ENCODE measurements around the gene LARP6. TPM values are rescaled to one million over a fixed set of nuclear protein-coding genes. Genes with fewer than 3 reads are reported as not detected.
"Not testable (repeated sequence)": the region's sequence is repeated elsewhere in the genome, so short reads cannot be mapped to it uniquely, and the experiment has no call there.

Gene LARP6
- total RNA-seq, 1 donor from 2014 or later = 8.9 TPM

DNA sequence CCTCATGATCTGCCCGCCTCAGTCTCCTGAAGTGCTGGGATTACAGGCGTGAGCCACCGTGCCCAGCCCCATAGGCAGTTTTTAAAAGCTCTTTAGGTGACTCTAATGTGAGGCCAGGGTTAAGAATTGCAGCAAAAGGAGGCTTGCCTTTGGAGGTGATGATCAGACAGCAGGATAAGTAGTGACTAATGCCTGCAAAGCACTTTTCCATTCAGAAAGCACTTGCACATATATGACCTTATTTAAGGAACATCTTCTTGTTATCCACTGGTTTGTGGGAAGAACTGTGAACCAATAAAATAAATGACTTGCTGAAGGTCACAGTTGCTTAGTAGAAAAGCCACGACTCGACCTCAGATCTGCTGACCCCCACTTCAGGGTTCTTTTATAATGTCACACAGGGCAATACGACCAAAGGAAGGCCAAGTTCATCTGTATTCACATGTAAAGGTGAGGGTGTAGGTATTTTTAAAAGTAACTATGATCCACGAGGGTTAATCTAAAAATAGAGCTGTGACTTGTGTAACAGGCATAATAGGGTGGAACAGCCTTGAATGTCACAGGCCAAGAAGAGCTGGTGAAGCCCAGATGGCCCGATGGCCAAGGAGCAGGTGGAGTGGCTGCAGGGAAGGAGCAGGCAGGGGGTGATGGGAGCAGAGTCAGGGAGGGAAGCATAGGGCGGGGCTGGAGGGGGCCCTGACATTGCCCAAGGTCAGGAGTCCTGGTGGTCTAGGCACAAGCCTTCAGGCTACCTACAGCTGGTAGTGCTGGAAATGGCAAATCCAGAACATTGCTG, 24.4 kb downstream of the LARP6 start:
- DNase-seq = no peak

DNA sequence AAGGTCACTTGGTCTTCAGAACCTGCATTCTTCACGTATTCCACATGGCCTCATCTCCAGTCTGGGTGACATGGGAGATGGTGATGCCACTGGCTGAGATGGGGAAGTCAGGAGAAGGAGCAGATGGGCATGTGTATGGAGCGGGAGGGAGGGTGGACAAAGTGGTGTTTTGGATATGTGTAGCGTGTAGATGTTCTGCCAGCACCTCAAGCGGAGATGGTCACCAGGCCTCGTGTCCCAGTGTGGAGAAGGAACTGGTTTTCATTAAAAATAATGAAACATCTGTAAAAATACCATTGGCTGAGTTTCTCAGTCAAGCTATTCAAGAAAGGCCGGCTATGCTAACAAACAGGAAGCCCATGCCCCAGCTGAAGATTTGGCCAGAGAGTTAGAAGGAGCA, 26.2 kb downstream of the LARP6 start:
- DNase-seq = no peak

DNA sequence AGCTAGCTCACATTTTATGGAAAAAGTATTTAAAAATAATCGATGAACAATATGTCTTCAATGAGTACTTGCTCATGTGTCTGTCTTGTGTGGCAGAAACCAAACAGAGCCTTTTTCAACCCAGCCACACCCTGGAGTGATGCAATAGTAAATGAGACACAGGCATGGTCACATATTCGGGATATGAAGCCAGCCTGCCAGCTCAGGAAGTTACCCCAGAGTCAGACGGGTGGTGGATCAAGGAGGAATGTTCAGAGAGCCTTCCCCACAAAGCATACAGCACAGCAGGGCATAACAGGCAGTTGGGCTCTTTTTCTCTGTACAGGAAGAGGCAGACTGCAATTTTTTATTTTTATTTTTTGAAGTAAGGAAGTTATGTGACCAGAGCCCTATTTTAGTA, 27.3 kb downstream of the LARP6 start:
- DNase-seq = no peak

DNA sequence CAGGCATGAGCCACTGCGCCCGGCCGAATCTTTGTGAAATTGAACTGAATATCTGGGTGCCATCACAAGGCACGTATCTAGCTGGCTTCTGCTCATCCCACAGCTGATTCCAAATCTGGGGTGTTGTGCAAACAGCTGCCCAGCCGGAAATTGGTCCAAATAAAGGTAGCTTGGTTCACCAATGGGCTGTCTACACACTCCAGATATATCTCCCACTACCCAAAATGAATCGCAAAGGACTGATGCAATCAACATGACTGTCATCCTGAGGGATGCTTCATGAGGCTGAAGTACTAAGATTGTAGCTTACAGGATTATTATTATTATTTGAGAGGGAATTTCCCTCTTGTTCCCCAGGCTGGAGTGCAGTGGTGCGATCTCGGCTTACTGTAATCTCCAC, 28.1 kb downstream of the LARP6 start:
- no peak for DNase-seq

DNA sequence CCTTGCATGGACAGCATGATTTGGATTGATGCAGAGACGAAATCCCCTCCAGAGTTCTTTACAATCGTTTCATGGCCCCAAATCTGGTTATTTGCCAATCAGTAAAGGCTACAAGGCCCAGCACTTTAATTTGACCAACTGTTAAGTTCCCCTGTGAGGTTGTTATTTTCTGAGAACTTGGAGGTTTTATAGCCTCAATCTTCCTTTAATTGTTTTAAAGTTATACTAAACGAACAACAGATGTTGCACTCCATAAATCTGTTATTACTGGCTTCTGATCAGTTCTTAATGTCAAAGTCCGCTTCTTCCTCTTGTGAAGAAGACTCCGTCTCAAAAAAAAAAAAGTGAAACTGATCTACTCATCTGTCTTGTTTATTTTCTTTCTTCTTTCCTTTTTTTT, 30.8 kb downstream of the LARP6 start:
- DNase-seq = no peak

DNA sequence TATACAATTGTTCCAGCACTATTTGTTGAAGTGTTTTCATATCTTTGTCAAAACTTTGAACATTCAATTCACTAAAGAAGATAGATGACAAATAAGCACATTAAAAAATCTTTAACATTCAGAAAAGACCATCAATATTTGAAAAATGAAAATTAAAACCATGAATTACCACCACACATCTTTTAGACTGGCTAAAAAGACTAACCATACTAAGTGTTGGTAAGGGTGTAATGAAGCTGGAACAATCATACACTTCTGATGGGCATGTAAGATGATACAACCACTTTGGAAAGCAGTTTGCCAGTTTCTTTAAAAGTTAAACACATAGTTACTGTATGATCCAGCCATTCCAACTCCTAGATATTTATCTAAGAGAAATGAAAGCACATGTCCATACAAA, 33.7 kb downstream of the LARP6 start:
- no peak for DNase-seq

DNA sequence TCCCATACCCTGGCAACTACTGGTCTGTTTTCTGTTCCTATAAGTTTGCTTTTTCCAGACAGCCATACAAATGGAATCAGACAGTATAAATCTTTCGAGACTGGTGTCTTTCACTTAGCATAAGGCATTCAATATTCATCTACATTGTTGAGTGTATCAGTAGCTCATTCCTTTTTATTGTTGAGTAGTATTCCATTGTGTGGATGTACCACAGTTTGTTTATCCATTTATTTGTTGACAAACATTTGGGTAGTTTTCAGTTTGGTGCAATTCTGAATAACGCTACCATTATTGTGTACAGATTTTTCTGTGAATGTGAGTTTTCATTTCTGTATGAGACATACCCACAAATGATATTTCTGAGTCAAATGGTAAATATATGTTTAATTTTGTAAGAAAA, 35.4 kb downstream of the LARP6 start:
- DNase-seq = no peak

DNA sequence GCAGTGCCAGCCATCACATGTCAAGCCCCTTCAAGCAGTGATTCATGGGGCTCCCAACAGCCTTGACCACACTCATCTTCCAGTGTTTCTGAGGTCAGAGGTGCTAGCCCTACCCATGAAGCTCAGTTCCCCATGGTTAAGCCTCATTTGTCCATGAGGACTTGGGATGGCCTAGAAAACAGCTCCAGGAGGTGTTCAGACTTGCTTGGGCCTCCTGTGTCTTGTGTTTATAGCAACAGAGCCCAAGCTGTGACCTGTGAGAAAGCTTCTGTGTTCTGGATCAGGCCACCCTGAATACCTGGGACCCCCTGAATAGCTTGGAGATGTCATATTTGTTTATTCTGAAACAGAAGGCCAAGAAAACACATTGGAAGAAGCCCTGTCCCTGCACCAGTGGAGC, 36.7 kb downstream of the LARP6 start:
- DNase-seq = no peak

DNA sequence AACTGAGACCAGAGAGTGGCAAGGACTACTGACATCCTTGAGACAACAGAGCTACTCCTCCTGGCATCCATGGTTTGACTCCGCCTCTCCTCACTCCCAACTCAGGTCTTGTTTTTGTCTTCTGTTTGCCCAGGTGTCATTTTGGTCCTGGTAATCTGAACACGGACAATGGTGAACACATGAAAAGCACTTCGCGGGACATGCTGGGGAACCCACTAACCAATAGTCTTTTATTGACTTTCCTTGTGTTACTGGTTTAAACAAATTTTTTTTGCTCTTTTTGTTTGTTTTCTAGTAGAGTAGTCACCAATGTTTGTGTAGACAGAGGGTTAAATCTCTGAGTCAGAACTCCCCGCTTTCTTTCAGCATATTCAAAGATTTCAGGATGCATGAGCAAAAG, 38.4 kb downstream of the LARP6 start:
- DNase-seq = peak; percentile 25

DNA sequence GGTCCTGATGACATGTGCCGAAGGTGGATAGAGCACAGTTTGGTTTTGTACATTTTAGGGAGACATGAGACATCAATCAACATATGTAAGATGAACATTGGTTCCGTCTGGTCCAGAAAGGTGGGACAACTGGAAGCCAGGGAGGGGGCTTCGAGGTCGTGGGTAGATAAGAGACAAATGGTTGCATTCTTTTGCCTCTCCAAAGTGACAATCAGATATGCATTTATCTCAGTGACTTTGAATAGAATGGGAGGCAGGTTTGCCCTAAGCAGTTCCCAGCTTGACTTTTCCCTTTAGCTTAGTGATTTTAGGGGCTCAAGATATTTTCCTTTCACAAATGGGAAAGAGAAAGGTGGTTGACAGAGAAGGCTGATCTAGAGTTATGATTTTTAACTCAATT, 38.9 kb downstream of the LARP6 start:
- DNase-seq = not testable (repeated sequence)

DNA sequence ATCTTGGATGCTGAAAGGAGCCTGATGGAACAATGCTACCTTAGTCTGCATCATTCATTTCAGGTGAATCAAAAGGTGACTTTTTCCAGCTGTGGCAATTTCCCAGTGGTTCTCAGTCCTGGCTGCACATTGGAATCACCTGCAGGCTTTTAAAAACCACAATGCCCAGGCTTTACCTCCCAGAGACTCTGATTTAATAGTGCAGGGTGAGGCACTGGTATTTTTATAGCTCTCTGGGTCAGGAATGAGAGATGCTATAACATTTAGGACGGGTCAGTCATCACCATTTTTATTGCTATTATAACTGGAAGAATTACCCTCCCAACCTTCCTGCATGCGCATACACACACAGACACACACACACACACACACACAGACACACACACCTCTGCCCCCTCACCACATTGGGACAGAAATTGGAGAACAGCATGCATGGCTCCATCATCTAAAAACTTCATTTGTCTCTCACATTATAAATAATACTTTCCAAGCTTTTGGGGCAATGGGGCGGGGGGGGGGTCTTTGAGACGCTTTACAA, 41.1 kb downstream of the LARP6 start:
- no peak for DNase-seq

DNA sequence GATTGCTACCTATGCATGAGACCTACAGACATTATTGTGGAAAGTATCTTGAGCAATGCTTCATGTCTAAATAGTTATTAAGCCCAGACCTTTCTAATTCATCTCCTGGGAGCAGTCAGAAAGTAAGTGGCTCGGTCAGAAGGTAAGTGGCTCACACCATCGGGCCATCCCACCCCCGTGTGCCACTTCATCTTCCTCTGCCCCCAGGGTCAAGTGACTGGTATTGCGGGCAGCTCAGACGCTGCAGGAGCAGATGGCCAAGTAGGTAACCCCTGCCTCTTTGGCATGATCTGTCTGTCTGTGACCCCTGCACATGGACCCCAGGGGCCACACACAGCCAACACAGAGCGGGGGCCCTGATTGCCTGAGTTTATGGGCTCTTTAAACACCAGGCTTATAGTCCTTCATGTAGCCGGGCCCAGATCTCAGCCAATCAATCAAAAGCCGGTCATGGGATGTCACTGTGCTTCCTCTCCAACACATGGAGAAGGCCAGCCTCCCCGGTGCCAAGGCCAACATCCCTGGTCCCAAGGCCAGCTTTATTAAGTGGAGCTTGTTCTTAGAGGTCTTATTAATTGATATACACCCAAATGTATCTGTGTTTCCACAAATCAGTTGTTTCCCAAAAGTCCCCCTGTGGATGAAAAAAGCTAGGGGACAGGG, 42.9 kb downstream of the LARP6 start:
- DNase-seq = no peak

DNA sequence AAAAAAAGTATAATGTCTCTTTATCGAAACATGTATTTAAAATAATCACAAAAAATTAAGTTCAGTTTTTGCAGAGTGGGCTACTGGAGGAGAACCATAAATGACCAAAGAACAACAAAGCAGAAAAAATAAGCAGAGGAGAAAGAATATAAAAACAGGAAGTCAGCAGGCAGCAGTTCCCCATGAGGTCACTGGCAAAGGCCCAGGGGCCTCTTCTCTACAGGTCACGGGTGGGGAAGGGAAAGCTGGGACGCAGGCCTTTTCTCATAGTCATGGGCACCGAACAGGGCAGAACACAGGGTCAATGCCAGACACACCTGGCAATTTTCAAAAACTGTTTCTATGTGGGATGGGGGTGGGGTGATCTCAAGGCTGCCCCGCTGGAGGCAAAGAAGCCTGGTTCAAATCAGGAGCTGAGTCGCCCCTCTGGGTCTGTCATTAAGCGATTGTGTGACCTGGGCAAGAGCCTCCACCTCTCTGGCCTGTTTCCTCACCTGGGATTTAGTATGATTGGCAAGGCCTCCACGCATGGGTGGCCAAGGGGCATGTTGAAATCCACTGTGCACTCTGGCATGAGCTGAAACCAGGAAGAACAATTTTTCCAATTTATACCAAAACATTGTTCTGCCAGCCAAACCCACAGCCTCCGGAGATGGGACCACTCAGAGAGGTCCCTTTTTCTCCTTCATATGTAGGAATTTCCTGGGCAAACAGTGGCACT, 46.8 kb downstream of the LARP6 start:
- no peak for DNase-seq

DNA sequence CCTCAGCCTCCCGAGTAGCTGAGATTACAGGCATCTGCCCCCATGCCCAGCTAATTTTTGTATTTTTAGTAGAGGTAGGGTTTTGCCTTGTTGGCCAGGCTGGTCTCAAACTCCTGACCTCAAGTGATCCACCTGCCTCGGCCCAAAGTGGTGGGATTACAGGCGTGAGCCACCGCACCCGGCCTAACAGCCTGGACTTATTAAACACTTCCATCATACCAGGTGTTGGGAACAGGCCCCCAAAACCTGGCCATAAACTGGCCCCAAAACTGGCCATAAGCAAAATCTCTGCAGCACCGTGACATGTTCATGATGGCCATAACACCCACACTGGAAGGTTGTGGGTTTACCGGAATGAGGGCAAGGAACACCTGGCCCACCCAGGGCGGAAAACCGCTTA, 49.6 kb downstream of the LARP6 start:
- not testable (repeated sequence) for DNase-seq

DNA sequence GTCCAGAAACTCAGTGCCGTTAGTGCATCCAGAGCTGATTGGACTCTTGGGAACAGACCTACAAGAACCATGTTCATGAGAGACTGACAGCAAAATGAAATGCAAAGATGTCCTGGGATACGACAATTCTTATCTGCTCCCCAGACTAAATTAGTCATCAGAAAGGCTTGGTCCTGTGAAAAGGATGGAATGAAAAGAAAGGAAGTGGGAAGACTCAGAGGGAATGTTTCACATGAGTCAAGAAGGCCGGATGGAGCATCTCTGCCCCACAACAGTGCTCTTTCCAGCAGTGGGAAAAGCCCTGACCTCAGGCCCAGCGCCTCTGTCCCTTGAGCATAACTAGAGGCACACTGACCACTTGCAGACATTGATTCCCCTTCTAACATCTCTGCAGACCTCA, 51.3 kb downstream of the LARP6 start:
- DNase-seq = no peak

DNA sequence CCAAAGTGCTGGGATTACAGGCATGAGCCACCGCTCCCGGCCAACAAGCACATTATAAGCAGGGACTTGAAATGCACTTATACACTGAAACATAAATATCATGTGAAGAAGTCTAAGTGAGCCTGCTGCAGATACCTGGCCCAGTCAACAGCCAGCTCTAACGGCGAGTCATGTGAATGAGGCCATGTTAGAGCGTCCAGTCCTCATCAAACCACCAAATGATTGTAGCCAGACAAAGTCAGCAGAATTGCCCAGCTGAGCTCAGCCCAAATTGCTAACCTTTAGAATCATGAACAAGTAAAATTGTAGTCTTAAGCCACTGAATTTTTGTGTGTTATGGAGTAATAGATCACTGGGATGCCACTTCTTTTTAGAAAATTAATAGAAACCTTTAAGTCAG, 52.8 kb downstream of the LARP6 start:
- no peak for DNase-seq

DNA sequence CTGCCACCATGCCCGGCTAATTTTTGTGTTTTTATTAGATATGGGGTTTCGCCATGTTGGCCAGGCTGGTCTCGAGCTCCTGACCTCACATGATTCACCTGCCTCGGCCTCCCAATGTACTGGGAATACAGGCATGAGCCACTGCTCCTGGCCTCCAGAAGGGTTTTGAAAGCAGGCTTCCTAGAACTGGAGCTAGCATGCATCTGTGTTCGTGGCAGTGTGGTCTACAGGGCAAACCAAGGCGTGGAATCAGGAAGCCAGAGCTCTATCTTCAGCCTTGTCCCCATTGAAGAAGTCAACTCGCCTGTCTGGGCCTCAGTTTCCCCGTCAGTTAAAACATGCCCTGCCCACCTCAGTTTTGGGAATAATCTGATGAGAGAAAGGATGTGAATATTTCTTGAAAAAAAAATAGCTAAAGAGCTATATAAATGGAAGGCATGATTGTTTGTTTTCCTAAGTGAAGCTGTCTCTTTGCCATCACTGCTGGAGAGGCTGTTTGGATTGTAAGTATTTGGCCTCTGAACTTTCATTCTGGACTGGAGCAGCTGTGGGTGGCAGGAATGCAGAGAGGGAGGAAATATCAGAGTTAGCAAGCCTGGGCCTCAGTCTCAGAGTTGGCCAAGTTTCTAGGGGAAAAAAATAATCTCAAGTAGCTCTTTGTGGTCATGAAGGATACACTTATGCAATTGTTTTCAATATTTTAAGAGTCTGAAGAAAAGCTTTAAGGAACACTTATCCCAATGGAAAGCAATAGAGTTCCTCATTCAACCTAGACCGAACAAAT, 54.1 kb downstream of the LARP6 start:
- peak; percentile 67 for DNase-seq

DNA sequence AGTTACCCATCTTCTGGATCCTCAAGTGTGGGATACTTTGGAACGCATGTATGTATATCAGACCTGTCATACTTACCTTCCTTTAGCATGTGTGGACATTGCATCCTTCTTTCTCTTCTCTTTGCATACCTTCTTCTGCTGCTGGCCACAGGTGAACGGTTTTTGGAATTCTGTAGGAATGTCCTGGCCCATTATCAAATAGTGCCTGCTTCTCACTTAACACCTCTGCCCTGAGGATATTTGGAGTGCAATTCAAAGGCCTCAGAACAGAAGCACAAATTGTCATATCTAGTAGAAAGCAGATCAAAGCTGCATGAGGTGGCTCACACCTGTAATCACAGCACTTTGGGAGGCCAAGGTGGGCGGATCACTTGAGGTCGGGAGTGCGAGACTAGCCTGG, 56.5 kb downstream of the LARP6 start:
- DNase-seq = no peak

DNA sequence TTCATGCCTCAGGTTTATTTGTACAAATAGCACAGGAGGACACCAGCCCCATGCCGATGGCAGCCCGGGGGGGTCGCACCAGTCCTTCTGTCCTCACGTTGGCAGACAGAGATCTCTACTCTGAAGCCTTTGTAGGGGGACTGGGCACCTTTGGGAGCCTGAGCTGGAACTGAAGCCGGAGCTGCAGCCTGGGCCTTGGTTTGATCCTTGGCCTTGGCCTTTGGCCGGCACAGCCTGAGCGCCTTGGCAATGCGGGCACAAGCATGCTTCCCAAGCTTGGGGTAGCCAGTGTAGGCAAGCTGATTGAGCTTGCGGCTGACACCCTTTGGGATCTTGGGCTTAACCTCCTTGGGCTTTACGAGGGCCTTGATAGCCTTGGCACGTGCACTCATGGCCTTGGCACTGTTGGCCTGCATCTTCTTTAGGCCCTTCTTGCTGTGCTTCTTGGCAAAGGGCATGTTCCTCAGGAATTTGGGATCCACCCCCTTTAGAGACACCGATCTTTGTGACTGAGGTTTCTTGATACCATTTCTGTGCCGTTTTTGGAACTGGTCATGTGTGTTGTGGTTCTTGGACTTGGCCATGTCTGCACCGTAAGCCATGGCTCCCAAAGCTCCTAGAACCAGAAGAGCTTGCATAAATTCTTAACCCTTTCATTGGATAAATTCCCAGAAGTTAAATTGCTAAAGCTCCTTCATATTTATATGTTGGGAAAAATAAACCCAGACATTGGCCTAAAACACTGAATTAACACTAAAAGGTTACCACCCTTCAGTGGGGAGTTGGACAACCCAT, 57.2 kb downstream of the LARP6 start:
- no peak for DNase-seq

DNA sequence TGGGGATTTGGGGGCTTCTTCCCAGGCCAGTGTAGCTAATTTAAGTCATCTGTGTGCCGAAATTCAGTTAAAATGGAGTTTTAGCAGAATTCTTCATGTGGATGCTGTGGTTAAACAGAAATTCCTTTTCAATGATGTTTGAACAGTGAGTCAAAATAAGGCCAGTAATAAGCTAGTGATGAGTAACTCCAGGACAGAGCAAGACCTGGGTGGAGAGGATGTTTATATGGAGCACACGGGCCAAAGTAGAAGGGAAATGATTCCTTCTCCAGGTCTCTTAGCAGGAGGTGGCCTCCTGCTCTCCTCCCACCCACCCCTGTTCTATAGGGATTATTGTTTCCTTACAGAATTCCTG, 58.7 kb downstream of the LARP6 start:
- DNase-seq = peak; percentile 20

DNA sequence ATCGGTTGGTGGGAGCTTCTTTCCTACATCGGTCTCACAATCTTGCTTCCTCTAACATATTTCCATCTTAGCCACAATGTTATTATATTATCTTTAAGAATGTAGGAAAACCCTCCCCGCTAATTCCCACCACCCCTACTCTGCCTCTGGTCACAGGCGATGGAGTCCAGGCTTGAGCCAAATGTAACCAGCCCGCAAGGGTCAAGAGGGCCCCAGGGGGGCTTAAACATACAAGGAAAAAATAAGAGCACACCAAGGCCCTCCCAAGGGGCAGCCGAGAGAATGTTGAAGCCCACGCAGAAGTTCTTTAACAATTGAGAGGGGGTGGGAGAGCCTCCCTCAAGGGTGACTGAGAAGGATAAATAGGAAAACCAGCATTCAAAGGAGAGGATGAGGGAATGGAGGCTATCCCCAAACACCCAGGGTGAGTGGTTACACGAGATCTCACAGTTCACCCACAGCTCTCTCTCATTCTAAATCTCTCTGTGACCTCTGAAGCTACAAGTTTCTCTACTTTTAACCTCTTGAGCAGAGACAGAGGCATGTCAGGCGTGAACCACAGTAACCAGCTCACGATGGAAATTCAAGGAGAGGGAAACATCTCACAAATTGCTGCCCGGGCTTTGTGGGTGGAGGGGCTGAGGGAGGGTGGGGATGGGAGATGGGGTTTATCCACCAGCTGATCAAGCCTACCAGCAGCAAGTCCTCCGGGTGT, 59.2 kb downstream of the LARP6 start:
- DNase-seq = peak; percentile 12

All from tongue (tissue), 2 donors.